GM21717 (cell line): Measurements from ENCODE around the gene SH3PXD2A.
"Not testable (repeated sequence)": the region's sequence is repeated elsewhere in the genome, so short reads cannot be mapped to it uniquely, and the experiment has no call there.

Experiments
- ATAC-seq: cut with Tn5 transposase; IDR thresholded peaks from one replicate; pipeline ENCODE4 v1.9.1; 2021; ENCODE audit warnings: mild to moderate bottlenecking, moderate library complexity; ENCODE audit not compliant: unreplicated experiment

Gene SH3PXD2A

GRCh38 chr10:103673606-103674005, 181.8 kb downstream of the SH3PXD2A start:
- ATAC-seq = no peak

DNA sequence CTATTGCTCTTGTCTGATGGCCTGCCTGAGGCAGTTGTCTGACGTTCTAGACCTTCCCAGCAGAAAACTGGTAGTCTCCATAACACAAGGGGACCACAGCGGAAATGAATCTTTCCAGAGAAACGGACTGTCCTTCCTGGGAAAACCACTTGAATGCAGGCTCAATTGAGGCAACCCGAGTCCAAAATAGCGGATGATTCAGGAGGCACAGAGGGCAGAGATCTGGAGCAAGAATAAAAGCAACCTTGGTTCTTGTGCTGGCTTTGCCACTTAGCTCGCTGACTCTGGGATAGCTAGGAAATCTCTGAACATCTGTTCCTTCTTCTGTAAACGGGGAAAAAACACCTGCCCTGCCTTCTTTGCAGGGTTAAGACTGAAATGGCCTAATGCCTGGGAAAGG, 183.0 kb downstream of the SH3PXD2A start:
- ATAC-seq = no peak

DNA sequence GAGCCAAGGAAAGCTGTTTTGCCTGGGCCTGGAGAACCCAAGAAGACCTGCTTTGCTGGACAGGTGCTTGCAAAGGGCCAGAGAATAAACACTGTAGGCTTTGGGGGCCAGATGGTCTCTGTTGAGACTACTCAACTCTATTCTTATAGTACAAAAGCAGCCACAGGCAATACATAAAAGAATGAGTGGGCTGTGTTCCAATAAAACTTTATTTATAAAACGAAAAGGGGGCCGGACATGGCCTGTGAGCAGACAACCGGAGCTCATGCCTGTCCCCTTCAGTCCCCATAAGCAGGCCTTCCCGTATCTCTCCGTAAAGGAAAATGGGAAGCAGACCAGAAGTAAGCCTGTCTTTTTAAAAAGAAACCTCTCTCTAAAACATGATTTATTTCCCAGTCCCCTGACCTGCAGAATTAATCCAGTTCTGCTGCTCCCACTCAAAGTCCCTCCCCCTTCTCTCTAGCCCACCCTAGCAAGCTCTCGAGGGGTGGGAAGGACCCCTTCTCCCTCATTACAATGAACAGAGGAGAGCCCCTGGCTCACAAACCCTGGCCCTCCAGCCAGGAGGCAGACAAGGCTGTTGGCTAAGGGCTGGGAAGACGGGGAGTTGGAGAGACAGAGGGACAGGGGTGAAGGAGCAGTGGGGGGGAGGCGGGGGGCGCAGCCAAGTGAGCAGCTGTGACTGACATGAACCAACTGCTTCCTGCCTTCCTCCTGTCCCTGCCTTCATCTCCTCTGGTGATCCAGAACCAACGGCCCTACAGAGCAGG, 184.1 kb downstream of the SH3PXD2A start:
- ATAC-seq = no peak

DNA sequence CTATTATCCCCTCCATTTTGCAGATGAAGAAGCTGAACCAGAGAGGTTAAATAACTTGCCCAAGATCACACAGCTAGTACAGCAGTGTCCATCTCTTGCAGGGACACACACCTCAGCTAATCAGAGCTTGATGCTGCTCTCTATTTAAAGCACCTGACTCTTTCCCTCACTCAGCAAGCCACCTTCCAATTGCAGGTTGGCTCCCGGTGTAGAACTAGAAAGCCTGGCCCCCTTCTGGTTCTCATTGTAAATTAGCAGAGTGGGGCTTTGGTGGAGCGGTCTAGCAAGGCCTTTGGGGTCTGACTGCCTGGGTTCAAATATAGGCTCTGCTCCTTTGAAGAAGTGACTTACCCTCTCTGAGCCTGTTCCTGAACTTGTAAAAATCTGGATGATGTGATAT, 185.4 kb downstream of the SH3PXD2A start:
- no peak for ATAC-seq

GRCh38 chr10:103669243-103669929, 186.0 kb downstream of the SH3PXD2A start:
- no peak for ATAC-seq

DNA sequence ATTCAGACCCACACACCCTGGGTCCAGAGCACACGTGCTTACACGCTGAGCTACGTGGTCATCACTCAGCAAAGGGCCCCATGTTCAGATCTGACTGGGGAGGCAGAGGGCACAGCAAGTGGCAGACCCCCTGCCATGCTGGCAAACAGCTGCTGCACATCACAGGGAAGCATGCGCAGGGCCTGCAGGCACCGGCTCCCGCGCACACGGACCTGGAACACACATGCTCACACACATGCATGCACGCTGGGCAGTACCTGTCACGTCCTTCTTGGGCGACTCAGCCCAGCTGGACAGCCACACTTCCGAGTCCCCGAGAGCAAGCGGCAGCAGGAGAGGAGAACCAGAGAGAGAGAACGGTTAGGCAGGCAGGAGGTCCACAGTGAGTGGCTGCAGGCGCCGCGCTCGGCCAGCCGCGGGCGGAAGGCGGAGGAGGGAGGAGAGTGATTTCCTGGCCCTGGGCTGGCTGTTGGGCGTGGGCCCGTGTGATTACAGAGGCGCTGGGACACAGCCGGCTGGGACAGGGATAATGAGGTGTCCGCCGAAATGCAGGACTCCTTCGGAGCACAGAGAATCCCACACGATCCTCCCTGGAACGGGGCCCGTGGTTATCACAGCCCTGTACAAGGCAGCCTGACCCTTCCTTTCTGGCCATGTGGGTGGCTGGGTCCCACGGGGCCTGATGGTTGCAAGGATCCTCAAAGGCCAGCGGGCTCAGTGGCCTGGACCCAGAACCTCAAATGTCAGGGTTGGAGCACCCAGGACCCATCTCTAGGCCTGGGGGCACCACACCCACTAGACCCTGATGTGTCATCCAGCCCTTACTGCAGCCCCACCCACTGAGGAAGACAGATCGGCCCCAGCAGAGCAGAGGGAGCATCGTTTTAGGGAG, 186.8 kb downstream of the SH3PXD2A start:
- ATAC-seq = no peak

DNA sequence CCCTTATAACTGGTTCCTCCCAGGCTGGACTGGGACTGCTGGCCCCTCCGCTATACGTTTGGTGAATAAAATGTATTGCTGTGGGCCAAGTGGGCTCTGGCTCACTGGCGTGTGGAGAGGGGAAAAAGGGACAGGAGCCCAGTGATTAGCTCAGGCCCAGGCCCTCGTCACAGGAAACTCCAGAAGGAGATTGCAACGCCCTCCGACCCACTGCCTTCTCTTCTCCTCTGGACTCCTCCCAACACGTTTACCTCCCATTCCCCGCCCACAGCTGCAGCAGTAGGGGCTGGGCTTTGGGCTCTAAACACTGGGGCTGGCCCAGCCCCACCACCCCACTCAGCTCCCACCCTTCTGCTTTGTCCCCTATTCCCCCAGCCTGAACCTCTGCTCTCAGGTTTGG, 188.0 kb downstream of the SH3PXD2A start:
- no peak for ATAC-seq

DNA sequence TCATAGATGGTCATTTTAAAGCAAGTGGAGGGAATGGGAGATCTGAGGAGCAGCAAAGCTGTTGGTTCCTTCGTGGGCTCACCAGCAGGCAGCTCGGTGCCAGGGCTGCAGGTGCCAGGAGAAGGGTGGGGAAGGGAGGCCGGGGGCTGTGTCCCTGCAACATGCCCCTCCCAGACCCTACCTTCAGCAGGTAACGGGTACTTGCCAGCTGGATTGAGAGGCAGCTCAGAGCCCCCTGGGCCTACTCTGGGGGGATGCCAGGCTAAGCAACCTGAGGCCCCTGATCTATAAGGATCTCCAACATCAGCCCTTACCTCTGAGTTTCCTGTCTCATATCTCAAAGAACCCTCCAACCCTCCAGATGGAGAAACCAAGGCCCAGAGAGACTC, 188.6 kb downstream of the SH3PXD2A start:
- ATAC-seq = no peak

- no peak for ATAC-seq
Observed at GRCh38 chr10:103666087-103666761, 189.2 kb downstream of the SH3PXD2A start.

DNA sequence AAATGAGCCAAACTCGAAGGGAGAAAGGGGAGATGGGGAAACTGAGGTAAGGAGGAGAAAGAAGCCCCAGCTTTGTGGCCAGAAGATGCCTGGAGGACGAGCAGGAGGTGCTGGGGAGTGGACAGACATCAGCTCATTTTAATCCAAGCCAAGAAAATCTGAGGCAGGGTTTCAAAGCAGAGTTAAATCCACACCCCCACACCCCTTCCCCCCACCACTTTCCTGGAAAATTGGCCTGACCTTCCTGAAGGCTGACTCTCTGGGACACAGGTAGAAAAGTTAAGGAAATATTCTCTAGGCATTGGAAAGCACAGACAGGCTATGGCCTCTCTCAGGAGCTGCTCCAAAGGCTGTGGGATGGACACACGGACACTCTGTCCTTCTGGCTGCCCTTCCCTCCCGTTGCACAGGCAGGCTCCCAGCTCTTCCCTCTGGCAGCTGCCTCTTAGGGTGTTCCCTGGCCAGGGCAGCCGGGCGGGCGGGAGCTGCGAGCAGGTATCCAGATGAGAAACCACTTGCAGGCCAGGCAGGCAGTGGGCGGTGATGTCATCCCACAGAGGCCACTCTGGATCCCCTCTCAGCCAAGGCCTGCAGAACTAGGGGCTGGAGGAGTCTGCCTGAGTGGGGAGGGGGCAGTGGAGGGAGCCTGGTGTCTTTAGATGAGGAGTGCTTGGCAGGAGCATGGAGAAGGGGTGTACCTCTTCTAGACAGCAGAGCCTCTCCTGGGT, 190.1 kb downstream of the SH3PXD2A start:
- no peak for ATAC-seq

DNA sequence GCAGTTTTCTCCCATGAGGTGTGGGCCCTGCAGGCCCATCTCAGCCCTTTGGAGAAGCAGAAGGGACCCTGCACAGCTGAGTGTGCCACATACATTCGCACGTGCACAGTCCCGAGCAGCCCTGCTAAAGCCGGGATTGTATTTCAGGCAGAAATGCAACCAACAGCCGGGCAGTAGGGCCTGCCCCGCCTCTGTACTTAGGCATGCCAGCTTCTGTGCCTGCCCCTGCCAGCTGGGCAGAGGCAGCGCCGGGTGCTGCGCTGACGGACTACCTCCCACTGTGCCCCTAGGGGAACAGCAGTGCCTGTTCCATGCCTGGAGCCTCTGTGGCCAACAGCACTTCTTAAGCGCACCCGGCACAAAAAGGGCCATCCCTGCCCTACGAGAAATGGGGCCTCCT, 191.6 kb downstream of the SH3PXD2A start:
- ATAC-seq = no peak

DNA sequence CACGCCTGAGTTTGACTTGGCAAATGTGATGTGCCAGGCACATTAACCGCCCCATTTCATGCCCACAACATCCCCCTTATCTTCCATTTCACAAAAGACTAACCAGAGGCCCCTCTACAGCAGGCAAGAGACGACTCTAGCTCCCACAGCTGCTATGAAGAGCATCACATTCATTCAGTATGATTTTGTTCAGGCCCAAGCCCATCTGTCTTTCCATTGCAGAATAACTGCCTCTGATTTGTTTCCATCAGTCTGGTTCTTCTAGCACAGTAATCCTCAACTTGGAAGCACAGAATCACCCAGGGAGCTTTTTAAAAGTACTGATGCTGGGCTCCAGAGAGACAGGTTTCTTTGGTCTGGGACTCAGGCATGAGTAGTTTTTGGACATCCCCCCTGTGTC, 192.1 kb downstream of the SH3PXD2A start:
- ATAC-seq = no peak

- not testable (repeated sequence) for ATAC-seq
Observed at GRCh38 chr10:103662704-103663103, 192.7 kb downstream of the SH3PXD2A start.

DNA sequence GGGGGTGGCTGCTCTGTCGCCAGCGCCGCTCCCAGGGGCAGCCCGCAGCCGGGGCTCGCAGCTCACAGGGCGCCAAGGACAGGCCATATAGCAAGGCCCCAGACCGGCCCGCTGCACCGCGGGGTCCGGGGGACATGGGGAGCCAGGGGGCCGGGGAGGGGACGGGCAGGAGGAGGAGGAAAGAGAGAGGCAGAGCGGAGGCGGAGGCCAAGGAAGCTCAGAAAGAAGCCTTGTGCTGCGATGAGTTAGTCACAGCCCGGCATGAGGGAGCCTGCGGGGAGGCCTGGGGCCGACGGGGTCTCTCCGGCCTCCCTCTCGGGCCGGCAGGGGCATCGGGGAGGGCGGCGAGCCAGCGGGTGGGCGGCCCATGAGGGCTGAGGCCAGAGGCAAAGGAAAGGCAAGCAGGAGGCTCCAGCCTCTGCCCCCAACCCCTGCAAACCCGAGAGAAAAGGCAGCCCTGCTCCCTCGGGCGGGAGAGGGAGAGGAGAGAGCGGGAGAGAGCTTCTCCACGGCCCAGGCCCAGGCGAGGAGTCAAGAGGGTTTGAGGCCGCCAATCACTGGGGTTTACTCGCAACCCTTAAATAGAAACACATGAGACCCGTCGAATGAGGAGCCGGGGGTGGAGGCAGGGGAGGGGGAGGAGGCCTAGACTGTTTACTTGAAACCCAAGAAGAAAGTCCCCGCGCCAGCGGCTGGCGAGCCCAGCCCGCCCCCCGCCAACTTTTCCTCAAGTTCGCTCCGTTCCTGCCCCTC, 194.0 kb downstream of the SH3PXD2A start:
- no peak for ATAC-seq

- peak; percentile 3 for ATAC-seq
Observed at GRCh38 chr10:103660364-103661197, 194.8 kb downstream of the SH3PXD2A start.

GRCh38 chr10:103659674-103660363, 195.6 kb downstream of the SH3PXD2A start:
- ATAC-seq = peak; percentile 77

DNA sequence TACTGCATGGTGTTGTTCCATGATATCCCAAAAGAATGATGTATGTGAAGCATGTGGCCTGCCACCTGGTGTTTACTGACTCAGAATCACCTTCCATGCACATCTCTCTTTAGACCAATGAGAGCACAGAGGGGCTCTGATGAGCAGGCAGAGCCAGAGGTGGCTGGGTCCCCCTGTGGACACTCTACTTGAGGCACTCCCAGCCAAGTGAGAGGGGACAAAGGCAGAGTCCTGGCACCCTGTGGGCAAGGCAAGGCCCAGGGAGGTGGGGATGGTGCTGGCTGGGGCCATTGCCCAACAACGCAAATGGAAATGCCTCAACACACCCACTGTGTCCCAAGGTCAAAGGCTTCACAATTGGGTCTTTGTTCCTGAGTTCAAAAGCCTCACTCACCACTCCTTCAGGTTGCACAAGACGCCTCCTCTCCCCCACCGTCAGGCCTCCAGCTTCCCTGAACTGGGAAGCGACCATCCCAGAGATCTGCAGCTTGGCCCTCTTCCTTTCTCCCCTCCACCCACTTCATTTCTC, 197.3 kb downstream of the SH3PXD2A start:
- no peak for ATAC-seq

- no peak for ATAC-seq
Observed at GRCh38 chr10:103657061-103657591, 198.2 kb downstream of the SH3PXD2A start.
